ENCODE results near the gene APCDD1L.

GRCh38 chr20:58446960-58447265, 68.3 kb downstream of the APCDD1L start:
- TF ChIP-seq POLR2A (IDR thresholded peaks at IDR 0.05) (no peak), POLR2AphosphoS5 (IDR thresholded peaks at IDR 0.05) (no peak), CTCF (IDR thresholded peaks at IDR 0.05) (no peak)

Measured in sigmoid colon (tissue), 4 donors.